ENCODE measurements around the gene SYNGAP1. TPM values are rescaled to one million over a fixed set of nuclear protein-coding genes. Genes with fewer than 3 reads are reported as not detected.

SYNGAP1 gene
- total RNA-seq, 1 experiment from 2014 or later: 18.3 TPM

DNA sequence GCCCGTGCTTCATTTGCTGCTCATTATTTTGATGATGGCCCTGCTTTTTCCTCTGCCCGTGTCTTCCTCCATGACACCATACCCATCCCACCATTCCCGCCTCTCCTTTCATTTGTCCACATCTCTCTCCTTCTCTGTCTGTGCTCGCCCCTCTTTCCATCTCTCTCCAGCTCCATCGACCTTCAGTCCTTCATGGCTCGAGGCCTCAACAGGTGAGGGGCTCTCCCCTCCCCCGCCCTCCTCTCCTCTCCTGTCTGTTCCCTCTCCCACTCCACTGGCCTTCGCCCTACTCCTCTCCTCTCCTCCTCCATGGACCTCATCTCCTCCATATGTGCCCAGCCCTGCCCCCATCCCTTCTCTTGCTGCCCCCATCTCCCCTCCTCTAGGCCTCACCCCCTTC is 22.4 kb downstream of the SYNGAP1 start:
- POLR2A ChIA-PET: no interaction called here
- no peak overlapping the region for H3K4me3 Mint-ChIP-seq (ENCODE audit: unreplicated experiment)

DNA sequence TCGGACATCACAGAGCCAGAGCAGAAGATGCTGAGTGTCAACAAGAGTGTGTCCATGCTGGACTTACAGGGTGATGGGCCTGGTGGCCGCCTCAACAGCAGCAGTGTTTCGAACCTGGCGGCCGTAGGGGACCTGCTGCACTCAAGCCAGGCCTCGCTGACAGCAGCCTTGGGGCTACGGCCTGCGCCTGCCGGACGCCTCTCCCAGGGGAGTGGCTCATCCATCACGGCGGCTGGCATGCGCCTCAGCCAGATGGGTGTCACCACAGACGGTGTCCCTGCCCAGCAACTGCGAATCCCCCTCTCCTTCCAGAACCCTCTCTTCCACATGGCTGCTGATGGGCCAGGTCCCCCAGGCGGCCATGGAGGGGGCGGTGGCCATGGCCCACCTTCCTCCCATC is 23.2 kb downstream of the SYNGAP1 start:
- no TSS peak for BruUV-seq (replicated peaks)
- DNase-seq: no peak
- Histone ChIP-seq H3K9me3 (no peaks in the 10 kb centered on the region), H3K4me1 (no peaks in the 10 kb centered on the region), H3K27me3 (replicated peaks; ENCODE audit: control insufficient read depth, insufficient read depth, low read length) (no peaks in the 10 kb centered on the region), H3K4me3 (ENCODE audit: low read depth, low read length) (no peak overlapping the region), H3K36me3 (ENCODE audit: control insufficient read depth, insufficient read depth, low read length) (no peaks in the 10 kb centered on the region; the same call in 1 of the 2 replicates)
- TF ChIP-seq, protein P1, sequence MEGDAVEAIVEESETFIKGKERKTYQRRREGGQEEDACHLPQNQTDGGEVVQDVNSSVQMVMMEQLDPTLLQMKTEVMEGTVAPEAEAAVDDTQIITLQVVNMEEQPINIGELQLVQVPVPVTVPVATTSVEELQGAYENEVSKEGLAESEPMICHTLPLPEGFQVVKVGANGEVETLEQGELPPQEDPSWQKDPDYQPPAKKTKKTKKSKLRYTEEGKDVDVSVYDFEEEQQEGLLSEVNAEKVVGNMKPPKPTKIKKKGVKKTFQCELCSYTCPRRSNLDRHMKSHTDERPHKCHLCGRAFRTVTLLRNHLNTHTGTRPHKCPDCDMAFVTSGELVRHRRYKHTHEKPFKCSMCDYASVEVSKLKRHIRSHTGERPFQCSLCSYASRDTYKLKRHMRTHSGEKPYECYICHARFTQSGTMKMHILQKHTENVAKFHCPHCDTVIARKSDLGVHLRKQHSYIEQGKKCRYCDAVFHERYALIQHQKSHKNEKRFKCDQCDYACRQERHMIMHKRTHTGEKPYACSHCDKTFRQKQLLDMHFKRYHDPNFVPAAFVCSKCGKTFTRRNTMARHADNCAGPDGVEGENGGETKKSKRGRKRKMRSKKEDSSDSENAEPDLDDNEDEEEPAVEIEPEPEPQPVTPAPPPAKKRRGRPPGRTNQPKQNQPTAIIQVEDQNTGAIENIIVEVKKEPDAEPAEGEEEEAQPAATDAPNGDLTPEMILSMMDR (IDR thresholded peaks at IDR 0.05; ENCODE audit: insufficient read depth in 1 of 2, low read depth in 1 of 2, low read length in 1 of 2, severe bottlenecking in 1 of 2, unreplicated experiment in 1 of 2): no peak
- ChIA-PET CTCF (interaction anchor here (0.6 kb wide), 1 partner anchor 48 kb away, joined by 3 read pairs; no protein-coding TSS in a partner anchor), POLR2A (no interaction called here)
- H3K36me3 Mint-ChIP-seq (ENCODE audit: insufficient read depth, unreplicated experiment): peaks cover 12% of the 10 kb centered on the region
- no peaks in the 10 kb centered on the region for H3K9me3 Mint-ChIP-seq (ENCODE audit: unreplicated experiment)
- no peak overlapping the region for H3K4me3 Mint-ChIP-seq (ENCODE audit: unreplicated experiment)
- no peaks in the 10 kb centered on the region for H3K4me1 Mint-ChIP-seq (ENCODE audit: low read depth, unreplicated experiment)
- H3K27me3 Mint-ChIP-seq (ENCODE audit: insufficient read depth, unreplicated experiment): no peaks in the 10 kb centered on the region
- H3K27ac Mint-ChIP-seq (ENCODE audit: unreplicated experiment): no peak overlapping the region
- intact Hi-C loops (cut with micrococcal nuclease; ENCODE audit: unreplicated experiment): no loop called here

More for the DNA sequence above, 22.4 kb downstream of the SYNGAP1 start:
- Histone ChIP-seq H3K36me3 (ENCODE audit: control insufficient read depth, insufficient read depth, low read length) (no peaks in the 10 kb centered on the region; the same call in 1 of the 2 replicates), H3K4me3 (ENCODE audit: low read depth, low read length) (no peak overlapping the region), H3K4me1 (no peaks in the 10 kb centered on the region), H3K27me3 (replicated peaks; ENCODE audit: control insufficient read depth, insufficient read depth, low read length) (no peaks in the 10 kb centered on the region), H3K9me3 (no peaks in the 10 kb centered on the region)
- Mint-ChIP-seq H3K4me1 (ENCODE audit: low read depth, unreplicated experiment) (no peaks in the 10 kb centered on the region), H3K9me3 (ENCODE audit: unreplicated experiment) (no peaks in the 10 kb centered on the region), H3K27ac (ENCODE audit: unreplicated experiment) (no peak overlapping the region), H3K27me3 (ENCODE audit: insufficient read depth, unreplicated experiment) (no peaks in the 10 kb centered on the region), H3K36me3 (ENCODE audit: insufficient read depth, unreplicated experiment) (peaks cover 13% of the 10 kb centered on the region)
- DNase-seq: no peak
- CTCF ChIA-PET: interaction anchor here (0.6 kb wide), 1 partner anchor 48 kb away, joined by 3 read pairs; no protein-coding TSS in a partner anchor
- TF ChIP-seq, protein P1 (IDR thresholded peaks at IDR 0.05; ENCODE audit: insufficient read depth in 1 of 2, low read depth in 1 of 2, low read length in 1 of 2, severe bottlenecking in 1 of 2, unreplicated experiment in 1 of 2): no peak
- intact Hi-C loops (cut with micrococcal nuclease; ENCODE audit: unreplicated experiment): no loop called here
- BruUV-seq (replicated peaks): no TSS peak

DNA sequence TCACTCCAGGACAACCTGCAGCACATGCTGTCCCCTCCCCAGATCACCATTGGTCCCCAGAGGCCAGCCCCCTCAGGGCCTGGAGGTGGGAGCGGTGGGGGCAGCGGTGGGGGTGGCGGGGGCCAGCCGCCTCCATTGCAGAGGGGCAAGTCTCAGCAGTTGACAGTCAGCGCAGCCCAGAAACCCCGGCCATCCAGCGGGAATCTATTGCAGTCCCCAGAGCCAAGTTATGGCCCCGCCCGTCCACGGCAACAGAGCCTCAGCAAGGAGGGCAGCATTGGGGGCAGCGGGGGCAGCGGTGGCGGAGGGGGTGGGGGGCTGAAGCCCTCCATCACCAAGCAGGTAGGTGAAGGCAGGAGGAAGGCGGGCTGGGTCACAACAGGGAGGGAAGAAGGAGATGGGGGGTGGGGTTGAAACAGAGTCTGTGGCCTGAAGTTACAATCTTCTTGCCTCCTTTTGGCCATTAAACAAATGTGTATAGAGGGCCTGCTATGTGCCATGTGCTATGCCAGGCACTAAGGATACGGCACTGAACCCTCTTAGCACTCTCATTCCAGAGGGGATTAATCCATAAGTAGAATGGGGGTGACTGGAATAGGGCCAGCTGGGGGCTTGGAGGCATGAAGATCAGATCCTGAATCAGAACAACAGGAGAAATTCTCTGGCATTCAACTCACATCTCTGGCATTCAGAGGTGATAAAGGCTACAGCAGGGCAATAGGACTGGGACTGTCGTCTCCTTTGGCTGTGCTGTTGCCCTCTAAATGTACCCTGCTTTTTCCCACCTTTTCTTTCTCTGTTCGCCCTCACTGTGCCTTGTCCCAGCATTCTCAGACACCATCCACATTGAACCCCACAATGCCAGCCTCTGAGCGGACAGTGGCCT is 24.0 kb downstream of the SYNGAP1 start:
- Mint-ChIP-seq H3K9me3 (ENCODE audit: unreplicated experiment) (no peaks in the 10 kb centered on the region), H3K27ac (ENCODE audit: unreplicated experiment) (no peak overlapping the region), H3K36me3 (ENCODE audit: insufficient read depth, unreplicated experiment) (peaks cover 4% of the 10 kb centered on the region), H3K4me3 (ENCODE audit: unreplicated experiment) (no peak overlapping the region), H3K4me1 (ENCODE audit: low read depth, unreplicated experiment) (no peaks in the 10 kb centered on the region), H3K27me3 (ENCODE audit: insufficient read depth, unreplicated experiment) (no peaks in the 10 kb centered on the region)
- no TSS peak for BruUV-seq (replicated peaks)
- ChIA-PET POLR2A (no interaction called here), CTCF (no interaction called here)
- Histone ChIP-seq H3K4me3 (ENCODE audit: low read depth, low read length) (no peak overlapping the region), H3K27me3 (replicated peaks; ENCODE audit: control insufficient read depth, insufficient read depth, low read length) (no peaks in the 10 kb centered on the region), H3K4me1 (no peaks in the 10 kb centered on the region), H3K36me3 (ENCODE audit: control insufficient read depth, insufficient read depth, low read length) (no peaks in the 10 kb centered on the region; the same call in 1 of the 2 replicates), H3K9me3 (no peaks in the 10 kb centered on the region)
- no peak for DNase-seq
- TF ChIP-seq, protein P1 (IDR thresholded peaks at IDR 0.05; ENCODE audit: insufficient read depth in 1 of 2, low read depth in 1 of 2, low read length in 1 of 2, severe bottlenecking in 1 of 2, unreplicated experiment in 1 of 2): no peak
- intact Hi-C loops (cut with micrococcal nuclease; ENCODE audit: unreplicated experiment): no loop called here
